ENCODE measurements around the gene ADAM19. TPM values are rescaled to one million over a fixed set of nuclear protein-coding genes. Genes with fewer than 3 reads are reported as not detected.

ADAM19 gene
- total RNA-seq, 1 donor: 11.2 TPM

DNA sequence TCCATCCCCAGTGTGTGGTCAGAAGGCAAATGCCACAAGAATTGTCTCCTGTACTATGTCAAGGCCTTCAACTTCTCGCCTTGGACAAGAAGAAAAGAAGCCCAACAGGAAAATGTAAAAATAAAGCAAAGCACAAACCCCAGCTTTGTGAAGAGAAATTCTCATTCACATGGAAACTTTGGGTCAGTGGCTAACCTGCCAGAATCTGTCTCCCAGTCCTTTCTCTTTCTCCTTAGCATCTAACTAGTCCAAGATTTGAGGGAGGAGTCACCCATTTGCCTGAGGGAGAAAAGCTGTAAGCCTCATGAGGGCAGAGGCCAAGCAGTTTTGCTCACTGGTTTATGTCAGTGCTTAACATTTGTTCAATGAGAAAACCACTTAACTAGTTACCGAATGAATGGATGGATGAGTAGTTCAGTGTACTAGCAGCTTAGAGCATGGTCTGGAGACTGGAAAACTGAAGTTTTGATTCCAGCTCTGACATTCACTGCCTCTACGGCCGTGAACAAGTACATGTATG, 36.0 kb downstream of the ADAM19 start:
- TF ChIP-seq, protein P1, sequence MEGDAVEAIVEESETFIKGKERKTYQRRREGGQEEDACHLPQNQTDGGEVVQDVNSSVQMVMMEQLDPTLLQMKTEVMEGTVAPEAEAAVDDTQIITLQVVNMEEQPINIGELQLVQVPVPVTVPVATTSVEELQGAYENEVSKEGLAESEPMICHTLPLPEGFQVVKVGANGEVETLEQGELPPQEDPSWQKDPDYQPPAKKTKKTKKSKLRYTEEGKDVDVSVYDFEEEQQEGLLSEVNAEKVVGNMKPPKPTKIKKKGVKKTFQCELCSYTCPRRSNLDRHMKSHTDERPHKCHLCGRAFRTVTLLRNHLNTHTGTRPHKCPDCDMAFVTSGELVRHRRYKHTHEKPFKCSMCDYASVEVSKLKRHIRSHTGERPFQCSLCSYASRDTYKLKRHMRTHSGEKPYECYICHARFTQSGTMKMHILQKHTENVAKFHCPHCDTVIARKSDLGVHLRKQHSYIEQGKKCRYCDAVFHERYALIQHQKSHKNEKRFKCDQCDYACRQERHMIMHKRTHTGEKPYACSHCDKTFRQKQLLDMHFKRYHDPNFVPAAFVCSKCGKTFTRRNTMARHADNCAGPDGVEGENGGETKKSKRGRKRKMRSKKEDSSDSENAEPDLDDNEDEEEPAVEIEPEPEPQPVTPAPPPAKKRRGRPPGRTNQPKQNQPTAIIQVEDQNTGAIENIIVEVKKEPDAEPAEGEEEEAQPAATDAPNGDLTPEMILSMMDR (IDR thresholded peaks at IDR 0.05; ENCODE audit: insufficient read depth, low read length): no peak
- H3K4me3 ChIP-seq (ENCODE audit: low read depth, low read length): no peak overlapping the region
- DNase-seq (ENCODE audit: low read depth): peak; percentile 38

DNA sequence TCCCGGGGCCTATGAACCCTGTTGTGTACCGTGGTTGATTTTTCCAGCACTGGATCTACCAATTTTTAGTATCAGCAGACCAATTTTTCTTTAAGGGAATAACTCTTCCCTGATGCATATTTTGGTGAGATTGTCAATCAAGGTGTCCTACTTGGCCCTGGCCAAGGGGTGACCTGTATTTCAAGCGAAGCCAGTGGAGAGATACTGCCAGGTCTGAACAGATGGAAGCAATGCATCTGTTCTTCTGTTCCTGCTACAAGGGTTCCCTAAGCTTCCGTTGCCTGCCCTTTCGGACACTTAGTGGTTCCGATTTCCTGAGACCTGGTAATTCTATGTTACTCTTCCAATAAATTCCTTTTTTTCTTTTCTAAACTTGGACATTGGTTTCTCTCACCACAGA, 37.3 kb downstream of the ADAM19 start:
- TF ChIP-seq, protein P1 (IDR thresholded peaks at IDR 0.05; ENCODE audit: insufficient read depth, low read length): no peak
- no peak overlapping the region for H3K4me3 ChIP-seq (ENCODE audit: low read depth, low read length)
- no peak for DNase-seq (ENCODE audit: low read depth)

DNA sequence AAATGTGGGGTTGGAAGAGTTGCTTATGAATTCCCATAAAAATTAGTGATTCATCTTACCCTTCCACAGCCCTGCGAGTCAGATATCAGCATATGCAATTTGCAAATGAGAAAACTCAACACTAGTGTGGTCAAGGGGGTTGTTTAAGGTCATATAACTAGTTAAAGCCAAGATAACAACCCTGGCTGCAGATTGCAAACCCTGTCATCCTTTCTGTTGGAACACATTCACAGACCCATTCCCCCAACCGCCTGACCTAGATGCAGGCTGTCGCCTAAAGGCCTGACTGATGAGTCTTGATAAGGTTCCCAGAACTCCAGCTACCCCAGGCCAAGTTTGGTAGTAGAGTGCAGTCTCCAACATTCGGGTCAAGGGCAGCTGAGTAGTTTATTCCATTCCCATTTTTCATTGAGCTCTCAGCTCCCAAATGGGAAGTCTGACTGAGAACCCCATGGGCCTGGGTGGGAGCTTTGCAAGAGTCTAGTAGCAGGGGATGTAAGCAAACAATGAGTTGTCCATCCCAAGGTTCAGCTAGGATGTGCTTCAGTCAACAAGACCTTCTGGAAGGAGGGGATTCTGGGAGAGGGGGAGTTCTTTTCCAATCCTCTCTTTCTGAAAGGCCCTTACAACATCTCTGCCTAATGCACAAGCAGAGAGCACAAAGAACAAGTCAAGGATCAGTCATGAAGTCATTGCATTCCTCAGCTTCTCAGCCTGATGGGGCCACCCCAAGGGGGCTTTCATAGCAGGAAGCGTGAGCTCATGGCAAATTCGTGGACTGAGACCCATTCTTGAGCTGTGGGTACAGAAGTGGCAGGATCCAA, 40.3 kb downstream of the ADAM19 start:
- DNase-seq (ENCODE audit: low read depth): peak; percentile 97
- TF ChIP-seq, protein P1 (IDR thresholded peaks at IDR 0.05; ENCODE audit: insufficient read depth, low read length): no peak
- no peak overlapping the region for H3K4me3 ChIP-seq (ENCODE audit: low read depth, low read length)

DNA sequence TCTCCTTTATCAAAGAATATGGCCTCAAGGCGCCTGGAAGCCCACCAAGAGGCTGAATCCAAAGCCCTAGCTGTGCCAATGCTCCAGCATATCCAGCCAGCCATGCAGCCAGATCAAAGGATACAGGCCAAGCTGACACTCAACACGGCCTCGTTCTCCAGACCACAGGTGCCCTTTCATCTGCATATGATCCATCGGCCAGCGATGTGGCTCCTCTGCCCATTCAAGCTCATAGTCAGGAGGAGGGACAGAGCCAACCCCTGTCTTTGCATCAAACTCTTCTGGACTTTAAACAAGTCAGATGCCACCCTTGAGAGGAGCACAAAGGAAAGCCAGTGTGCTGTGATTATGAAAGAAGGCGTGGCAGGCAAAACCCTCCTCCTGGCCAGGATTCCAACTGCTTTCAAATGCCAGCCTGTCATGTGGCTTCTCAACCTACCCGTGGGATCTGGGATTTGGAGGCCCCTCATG, 42.5 kb downstream of the ADAM19 start:
- TF ChIP-seq, protein P1 (IDR thresholded peaks at IDR 0.05; ENCODE audit: insufficient read depth, low read length): no peak
- DNase-seq (ENCODE audit: low read depth): no peak
- H3K4me3 ChIP-seq (ENCODE audit: low read depth, low read length): no peak overlapping the region

DNA sequence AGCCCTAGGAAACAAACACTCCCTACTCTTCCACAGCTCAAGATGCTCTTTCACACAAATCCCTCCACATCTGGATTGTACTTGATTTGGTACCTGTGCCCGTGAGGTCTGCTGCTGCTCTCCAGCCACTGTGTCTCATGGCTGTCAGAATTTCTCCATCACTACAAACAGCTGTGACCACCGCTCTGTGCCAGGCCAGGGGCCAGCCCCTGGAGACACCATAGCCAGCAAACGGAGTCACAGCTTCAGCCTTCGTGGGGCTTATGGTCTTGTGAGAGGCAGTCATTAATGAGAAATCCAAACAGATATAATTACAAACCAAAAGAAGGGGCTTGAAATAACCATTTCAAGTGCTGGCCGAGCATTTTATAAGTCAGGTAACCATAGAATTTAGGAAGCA, 43.6 kb downstream of the ADAM19 start:
- TF ChIP-seq, protein P1 (IDR thresholded peaks at IDR 0.05; ENCODE audit: insufficient read depth, low read length): no peak
- DNase-seq (ENCODE audit: low read depth): no peak
- no peak overlapping the region for H3K4me3 ChIP-seq (ENCODE audit: low read depth, low read length)

DNA sequence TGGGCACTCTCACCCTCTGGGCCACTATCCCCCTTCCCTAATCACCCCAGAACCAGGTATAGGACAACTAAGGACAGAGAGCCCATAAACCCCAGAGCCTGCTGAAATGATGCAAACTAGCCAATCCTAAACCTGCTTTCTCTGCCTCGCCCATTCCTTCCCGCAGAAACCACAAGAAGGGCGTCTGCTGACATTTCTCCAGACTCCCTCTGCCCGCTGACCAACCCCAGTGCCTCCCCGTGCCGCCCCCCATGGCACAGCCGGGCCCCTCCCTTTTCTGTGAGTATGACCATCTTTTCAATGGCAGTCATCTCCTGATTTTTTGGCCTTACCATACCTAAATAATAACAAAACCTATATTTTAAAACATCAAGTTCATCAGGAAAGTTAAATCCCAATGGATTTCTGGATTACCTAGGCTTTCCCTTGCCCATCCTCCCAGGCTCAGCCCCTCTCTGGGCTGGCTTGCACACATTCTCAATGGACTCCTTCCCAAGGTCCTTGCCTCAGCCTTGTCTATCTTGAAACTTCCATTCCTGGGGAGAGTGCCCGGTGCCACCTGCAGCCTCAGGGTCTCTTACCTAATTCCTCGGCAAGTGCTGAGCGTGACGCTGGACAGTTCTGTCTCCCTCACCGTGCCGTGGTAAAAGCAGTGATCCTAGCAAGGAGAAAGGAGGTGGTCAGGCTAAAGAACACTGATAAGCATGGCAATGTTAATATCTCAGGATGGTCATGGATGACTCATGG, 45.2 kb downstream of the ADAM19 start:
- H3K4me3 ChIP-seq (ENCODE audit: low read depth, low read length): no peak overlapping the region
- no peak for DNase-seq (ENCODE audit: low read depth)
- TF ChIP-seq, protein P1 (IDR thresholded peaks at IDR 0.05; ENCODE audit: insufficient read depth, low read length): no peak
